HepG2 (cell line): ENCODE data around the gene TPX2. TPM values are rescaled to one million over a fixed set of nuclear protein-coding genes. Genes with fewer than 3 reads are reported as not detected.

ENCODE experiments used
- ATF6 ChIP-seq: sonication (generic); formaldehyde crosslinking; conservative IDR thresholded peaks from 2 replicates; pipeline ENCODE4 v1.4.0; 2020; ENCODE audit warnings: missing genetic modification reagents
- IKZF5 ChIP-seq: IDR thresholded peaks from 2 replicates; pipeline ENCODE4 v1.6.1; 2018; ENCODE audit warnings: missing genetic modification reagents, mild to moderate bottlenecking, missing compliant biosample characterization
- PBX2 ChIP-seq: IDR thresholded peaks from 2 replicates; pipeline ENCODE4 v1.6.1; 2016; ENCODE audit warnings: control low read depth
- PHF20 ChIP-seq: sonication (generic); formaldehyde crosslinking; IDR thresholded peaks from 2 replicates; pipeline ENCODE4 v1.5.0; 2020; ENCODE audit warnings: mild to moderate bottlenecking, missing genetic modification reagents
- PHF21A ChIP-seq: sonication (generic); formaldehyde crosslinking; IDR thresholded peaks from 2 replicates; pipeline ENCODE4 v1.5.0; 2020; ENCODE audit warnings: mild to moderate bottlenecking, missing genetic modification reagents
- SOX6 ChIP-seq, 2 experiments: fragments of 450-650 bp in 1 of 2; sonication (generic) in 1 of 2; formaldehyde crosslinking in 1 of 2; IDR thresholded peaks; 2 replicates each; pipeline versions ENCODE4 v1.4.0 to v1.6.1; 2017 to 2020; ENCODE audit warnings: antibody characterized with exemption in 1 of 2, mild to moderate bottlenecking in 1 of 2, missing genetic modification reagents in 1 of 2
- ZBTB8A ChIP-seq: sonication (generic); formaldehyde crosslinking; IDR thresholded peaks from 2 replicates; pipeline ENCODE4 v1.4.0; 2020; ENCODE audit warnings: mild to moderate bottlenecking, low read depth, missing genetic modification reagents, borderline replicate concordance
- ZNF713 ChIP-seq: sonication (generic); formaldehyde crosslinking; IDR thresholded peaks from 2 replicates; pipeline ENCODE4 v1.4.0; 2020; ENCODE audit warnings: mild to moderate bottlenecking, missing genetic modification reagents
- ZNF766 ChIP-seq: sonication (generic); formaldehyde crosslinking; IDR thresholded peaks from 2 replicates; pipeline ENCODE4 v1.5.0; 2020; ENCODE audit warnings: missing genetic modification reagents, borderline replicate concordance
- polyA plus RNA-seq, 8 experiments: library from polyadenylated mRNA; depleted of rRNA in 3 of 8; stranded (reverse) in 7 of 8; unstranded in 1 of 8; fragments of >200 nt; fragmentation: Illumina TruSeq in 4 of 8; extraction: Trizol in 4 of 8; gene quantifications; 2 replicates each; pipeline versions ENCODE4 v1.2.1 to v1.2.3, GENCODE V29; 2011 to 2016; ENCODE audit warnings: low read depth in 4 of 8, missing spikeins in 1 of 8, mixed read lengths in 1 of 8; ENCODE audit not compliant: insufficient read depth in 1 of 8
- total RNA-seq, 5 experiments: library from RNA; depleted of rRNA; stranded (reverse); fragments of >200 nt; fragmentation: Illumina TruSeq; extraction: Trizol; gene quantifications; 2 replicates each; pipeline ENCODE4 v1.2.3, GENCODE V29; 2016; ENCODE audit warnings: low read depth in 1 of 5
- TF ChIP-seq, protein P1 (sequence below): sonication (generic); formaldehyde crosslinking; IDR thresholded peaks from 2 replicates; pipeline ENCODE4 v1.5.0; 2020; ENCODE audit warnings: mild to moderate bottlenecking, missing genetic modification reagents
- TF ChIP-seq, protein P2 (sequence below): fragments of 450-650 bp; IDR thresholded peaks from 2 replicates; pipeline ENCODE4 v1.6.1; 2017; ENCODE audit warnings: mild to moderate bottlenecking
- TF ChIP-seq, protein P3 (sequence below), 2 experiments: sonication (generic) in 1 of 2; formaldehyde crosslinking in 1 of 2; IDR thresholded peaks; 2 replicates each; pipeline versions ENCODE4 v1.5.1 to v1.6.1; 2011 to 2020; ENCODE audit warnings: borderline replicate concordance in 1 of 2, low read depth in 1 of 2, low read length in 1 of 2, mild to moderate bottlenecking in 1 of 2, missing genetic modification reagents in 1 of 2, moderate library complexity in 1 of 2

The TPX2 gene
- total and polyA plus RNA-seq, 2 of the 13 experiments (the other 11 are each of a cell fraction or from before 2014, with no cell fraction given): 34.3 to 124 TPM

DNA sequence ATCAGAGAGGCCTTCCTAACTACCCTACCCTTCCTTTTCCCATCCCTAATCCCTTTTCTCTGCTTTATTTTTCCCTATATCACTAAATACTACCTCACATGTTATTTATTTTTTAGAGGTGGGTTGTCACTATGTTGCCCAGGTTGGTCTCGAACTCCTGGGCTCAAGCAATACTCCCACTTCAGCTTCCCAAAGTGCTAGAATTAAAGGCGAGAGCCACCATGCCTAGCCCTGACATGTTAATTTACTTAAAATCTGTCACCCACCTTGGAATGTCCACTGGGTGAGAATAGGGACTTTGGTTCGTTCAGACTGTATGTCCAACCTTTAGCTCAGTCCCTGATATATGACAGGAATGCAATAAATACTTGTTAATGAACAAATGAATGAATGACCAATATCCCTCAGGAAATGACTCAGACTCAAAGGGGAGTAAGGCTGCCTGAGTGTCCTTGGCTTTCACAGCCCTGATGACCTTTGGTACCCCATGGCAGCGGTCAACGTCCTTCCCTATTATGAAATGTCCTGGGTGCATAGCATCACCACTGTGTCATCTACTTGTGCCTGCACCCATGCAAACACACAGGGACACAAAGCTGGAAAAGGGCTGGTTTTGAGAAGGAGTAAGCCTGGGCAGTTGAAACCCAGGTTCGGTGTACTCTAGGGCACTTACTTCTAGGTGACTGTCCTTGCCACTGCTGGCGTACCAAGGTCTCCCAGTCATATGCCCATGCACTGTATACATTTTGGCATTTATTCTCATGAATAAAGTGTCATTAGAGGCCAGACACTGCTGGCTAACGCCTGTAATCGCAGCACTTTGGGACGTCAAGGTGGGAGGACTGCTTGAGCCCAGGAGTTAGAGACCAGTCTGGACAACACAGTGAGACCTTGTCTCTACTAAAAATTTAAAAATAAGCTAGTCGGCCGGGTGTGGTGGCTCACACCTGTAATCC lies 43.0 kb upstream of the TPX2 start (continued):
- TF ChIP-seq, protein P1, sequence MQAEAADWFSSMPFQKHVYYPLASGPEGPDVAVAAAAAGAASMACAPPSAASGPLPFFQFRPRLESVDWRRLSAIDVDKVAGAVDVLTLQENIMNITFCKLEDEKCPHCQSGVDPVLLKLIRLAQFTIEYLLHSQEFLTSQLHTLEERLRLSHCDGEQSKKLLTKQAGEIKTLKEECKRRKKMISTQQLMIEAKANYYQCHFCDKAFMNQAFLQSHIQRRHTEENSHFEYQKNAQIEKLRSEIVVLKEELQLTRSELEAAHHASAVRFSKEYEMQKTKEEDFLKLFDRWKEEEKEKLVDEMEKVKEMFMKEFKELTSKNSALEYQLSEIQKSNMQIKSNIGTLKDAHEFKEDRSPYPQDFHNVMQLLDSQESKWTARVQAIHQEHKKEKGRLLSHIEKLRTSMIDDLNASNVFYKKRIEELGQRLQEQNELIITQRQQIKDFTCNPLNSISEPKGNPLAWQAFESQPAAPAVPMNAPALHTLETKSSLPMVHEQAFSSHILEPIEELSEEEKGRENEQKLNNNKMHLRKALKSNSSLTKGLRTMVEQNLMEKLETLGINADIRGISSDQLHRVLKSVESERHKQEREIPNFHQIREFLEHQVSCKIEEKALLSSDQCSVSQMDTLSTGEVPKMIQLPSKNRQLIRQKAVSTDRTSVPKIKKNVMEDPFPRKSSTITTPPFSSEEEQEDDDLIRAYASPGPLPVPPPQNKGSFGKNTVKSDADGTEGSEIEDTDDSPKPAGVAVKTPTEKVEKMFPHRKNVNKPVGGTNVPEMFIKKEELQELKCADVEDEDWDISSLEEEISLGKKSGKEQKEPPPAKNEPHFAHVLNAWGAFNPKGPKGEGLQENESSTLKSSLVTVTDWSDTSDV: peak; percentile 40; the same call in 1 of the 2 replicates
- TF ChIP-seq IKZF5 (CRISPR knock-in tag): peak; percentile 100
- TF ChIP-seq SOX6 (IDR thresholded peaks at IDR 0.05): no peak
- peak; percentile 99 for TF ChIP-seq SOX6 (CRISPR knock-in tag; IDR thresholded peaks at IDR 0.05)
- TF ChIP-seq ATF6 (CRISPR knock-in tag): 0 out of 2 replicates have a peak, but pooled peaks have one; percentile 66
- TF ChIP-seq, protein P2, sequence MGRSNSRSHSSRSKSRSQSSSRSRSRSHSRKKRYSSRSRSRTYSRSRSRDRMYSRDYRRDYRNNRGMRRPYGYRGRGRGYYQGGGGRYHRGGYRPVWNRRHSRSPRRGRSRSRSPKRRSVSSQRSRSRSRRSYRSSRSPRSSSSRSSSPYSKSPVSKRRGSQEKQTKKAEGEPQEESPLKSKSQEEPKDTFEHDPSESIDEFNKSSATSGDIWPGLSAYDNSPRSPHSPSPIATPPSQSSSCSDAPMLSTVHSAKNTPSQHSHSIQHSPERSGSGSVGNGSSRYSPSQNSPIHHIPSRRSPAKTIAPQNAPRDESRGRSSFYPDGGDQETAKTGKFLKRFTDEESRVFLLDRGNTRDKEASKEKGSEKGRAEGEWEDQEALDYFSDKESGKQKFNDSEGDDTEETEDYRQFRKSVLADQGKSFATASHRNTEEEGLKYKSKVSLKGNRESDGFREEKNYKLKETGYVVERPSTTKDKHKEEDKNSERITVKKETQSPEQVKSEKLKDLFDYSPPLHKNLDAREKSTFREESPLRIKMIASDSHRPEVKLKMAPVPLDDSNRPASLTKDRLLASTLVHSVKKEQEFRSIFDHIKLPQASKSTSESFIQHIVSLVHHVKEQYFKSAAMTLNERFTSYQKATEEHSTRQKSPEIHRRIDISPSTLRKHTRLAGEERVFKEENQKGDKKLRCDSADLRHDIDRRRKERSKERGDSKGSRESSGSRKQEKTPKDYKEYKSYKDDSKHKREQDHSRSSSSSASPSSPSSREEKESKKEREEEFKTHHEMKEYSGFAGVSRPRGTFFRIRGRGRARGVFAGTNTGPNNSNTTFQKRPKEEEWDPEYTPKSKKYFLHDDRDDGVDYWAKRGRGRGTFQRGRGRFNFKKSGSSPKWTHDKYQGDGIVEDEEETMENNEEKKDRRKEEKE: no peak
- peak; percentile 99 for TF ChIP-seq PHF21A (CRISPR knock-in tag)
- TF ChIP-seq ZBTB8A (CRISPR knock-in tag): no peak
- 0 out of 2 replicates have a peak, but pooled peaks have one; percentile 78 for TF ChIP-seq ZNF766 (CRISPR knock-in tag)
- no peak; the same call in 1 of the 2 replicates for TF ChIP-seq PHF20 (CRISPR knock-in tag)
- peak; percentile 40; the same call in 1 of the 2 replicates for TF ChIP-seq PBX2 (CRISPR knock-in tag)
- TF ChIP-seq ZNF713 (CRISPR knock-in tag): peak; percentile 59
- TF ChIP-seq, protein P3, sequence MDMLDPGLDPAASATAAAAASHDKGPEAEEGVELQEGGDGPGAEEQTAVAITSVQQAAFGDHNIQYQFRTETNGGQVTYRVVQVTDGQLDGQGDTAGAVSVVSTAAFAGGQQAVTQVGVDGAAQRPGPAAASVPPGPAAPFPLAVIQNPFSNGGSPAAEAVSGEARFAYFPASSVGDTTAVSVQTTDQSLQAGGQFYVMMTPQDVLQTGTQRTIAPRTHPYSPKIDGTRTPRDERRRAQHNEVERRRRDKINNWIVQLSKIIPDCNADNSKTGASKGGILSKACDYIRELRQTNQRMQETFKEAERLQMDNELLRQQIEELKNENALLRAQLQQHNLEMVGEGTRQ (IDR thresholded peaks at IDR 0.05; ENCODE audit: low read depth, low read length): no peak
- TF ChIP-seq, protein P3 (CRISPR knock-in tag; IDR thresholded peaks at IDR 0.05; ENCODE audit: borderline replicate concordance): no peak
